Esophagus squamous epithelium (tissue), 5 donors: ENCODE results near the gene NTPCR. TPM values are rescaled to one million over a fixed set of nuclear protein-coding genes. Genes with fewer than 3 reads are reported as not detected.

ENCODE experiments used
- DNase-seq: peaks from one replicate; lab custom pipeline; 2025; lab: John Stamatoyannopoulos, UW
- H3K27ac ChIP-seq, 4 donors: fragments of 200-600 bp; sonication (generic); one replicate each; pipeline ENCODE4 v1.5.1; 2016 to 2019; ENCODE audit warnings: mild to moderate bottlenecking in 1 of 4
- H3K27me3 ChIP-seq, 4 donors: fragments of 200-600 bp; sonication (generic); 1 replicate in 3 of 4; 2 replicates in 1 of 4; pipeline versions ENCODE4 v1.5.1 to v1.6.0; 2017 to 2021; ENCODE audit warnings: antibody characterized with exemption in 1 of 4
- H3K36me3 ChIP-seq, 3 donors: fragments of 200-600 bp; sonication (generic); one replicate each; pipeline ENCODE4 v1.5.1; 2016 to 2019
- H3K4me1 ChIP-seq, 3 donors: fragments of 200-600 bp; sonication (generic); one replicate each; pipeline ENCODE4 v1.5.1; 2017 to 2019
- H3K4me3 ChIP-seq, 4 donors: fragments of 200-600 bp; sonication (generic); 1 replicate in 3 of 4; 2 replicates in 1 of 4; pipeline ENCODE4 v1.5.1; 2016 to 2019; ENCODE audit warnings: mild to moderate bottlenecking in 2 of 4, moderate library complexity in 1 of 4
- H3K9me3 ChIP-seq, 3 donors: fragments of 200-600 bp; sonication (generic); one replicate each; pipeline ENCODE4 v1.5.1; 2016 to 2019
- POLR2A ChIP-seq, 4 donors: fragments of 450-650 bp; IDR thresholded peaks; one replicate each; pipeline ENCODE4 v1.6.1; 2017; ENCODE audit warnings: antibody characterized with exemption in 4 of 4, mild to moderate bottlenecking in 4 of 4, moderate library complexity in 3 of 4
- WGBS, 2 donors: methylation state at CpG; one replicate each; pipeline ENCODE4 v1.1.5; 2018; 5-methylcytosine and 5-hydroxymethylcytosine counted together
- intact Hi-C: fragments of 100-400 bp; cut with DNase I; formaldehyde crosslinking; loops from one replicate; pipeline ENCODE4 v1.15.0; 2022
- total RNA-seq, 4 donors: library from RNA; depleted of rRNA; stranded (reverse); fragments of >200 nt; gene quantifications; one replicate each; pipeline ENCODE4 v1.1.0, GENCODE V29; 2016
- TF ChIP-seq, protein P1 (sequence below), 6 experiments: fragments of 450-650 bp in 4 of 6; fragments of 200-600 bp in 2 of 6; sonication (generic) in 2 of 6; IDR thresholded peaks; one replicate each; pipeline ENCODE4 v1.5.1; 2016 to 2019; ENCODE audit warnings: antibody characterized with exemption in 6 of 6, mild to moderate bottlenecking in 4 of 6, moderate library complexity in 4 of 6
- donor health status: DM: yes; HTN: yes; CAD: no.

Gene NTPCR
- total RNA-seq, 4 donors from 2014 or later: 19.9 to 35.8 (median 23.4) TPM

DNA sequence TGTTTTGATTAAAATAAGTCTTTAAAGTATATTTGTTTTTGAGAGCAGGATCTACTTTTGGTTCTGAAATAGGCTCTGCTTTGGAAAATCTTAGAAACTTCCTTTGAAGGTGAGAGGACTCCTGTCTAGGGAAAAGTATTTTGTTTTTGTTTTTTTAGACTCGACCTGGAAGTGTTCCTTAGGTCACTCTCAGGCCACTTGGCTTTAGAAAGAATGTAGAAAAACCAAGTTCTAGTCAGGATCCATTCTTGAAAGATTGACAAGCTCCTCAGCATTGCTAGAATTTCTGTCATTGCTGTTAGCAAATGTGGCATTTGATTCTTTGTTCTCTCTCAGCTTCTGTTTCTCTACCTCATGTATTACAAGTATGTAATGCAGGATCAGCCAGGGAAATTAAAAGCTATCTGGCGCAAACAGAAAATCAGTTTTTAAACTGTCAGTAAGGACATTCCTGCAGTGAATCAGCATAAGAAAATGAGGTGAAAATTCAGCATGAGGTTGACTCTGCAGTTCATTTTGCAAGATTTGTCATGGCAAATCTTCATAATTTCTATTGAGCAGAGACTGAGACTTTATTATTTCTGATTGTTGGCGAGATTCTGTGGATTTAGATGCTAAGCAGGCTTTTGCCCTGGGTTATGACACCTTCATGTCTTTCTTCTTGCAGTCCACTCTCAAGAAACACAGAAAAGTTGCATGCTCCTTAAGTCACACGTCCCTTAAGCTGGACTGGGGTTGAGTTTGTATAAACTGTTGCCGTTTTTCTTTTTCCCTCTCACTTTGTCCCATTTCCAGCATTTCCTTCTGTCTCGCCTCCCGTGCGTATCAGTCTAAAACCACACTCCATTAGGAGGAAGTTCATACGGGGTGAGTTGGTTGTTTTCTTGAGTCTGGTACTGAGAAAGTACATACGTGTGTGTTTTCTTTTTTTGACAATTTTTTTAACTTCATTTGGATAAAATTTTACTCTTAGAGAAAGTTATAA lies 12.6 kb downstream of the NTPCR start:
- peak overlapping the region in 3 of 4 donors; percentile 26 to 51 (median 30) for H3K27ac ChIP-seq

DNA sequence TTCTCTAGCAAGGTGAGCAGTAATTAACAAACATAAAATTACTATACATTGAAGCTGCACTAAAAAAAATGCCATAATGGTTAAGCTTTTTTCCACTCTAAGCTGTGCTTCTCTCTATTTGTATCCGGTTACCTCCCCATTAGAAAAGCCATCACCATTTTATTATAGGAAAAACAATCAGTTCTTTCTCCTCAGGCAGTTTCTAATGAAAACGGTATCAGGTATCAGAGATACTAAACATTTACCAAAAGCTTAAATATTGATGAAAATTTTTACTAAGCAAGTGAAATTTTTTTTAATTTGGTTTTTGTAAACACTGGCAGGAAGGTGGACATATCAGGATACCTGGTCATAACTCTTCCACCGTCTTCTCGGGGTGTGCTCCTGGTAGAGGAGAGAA lies 14.2 kb downstream of the NTPCR start:
- TF ChIP-seq, protein P1, sequence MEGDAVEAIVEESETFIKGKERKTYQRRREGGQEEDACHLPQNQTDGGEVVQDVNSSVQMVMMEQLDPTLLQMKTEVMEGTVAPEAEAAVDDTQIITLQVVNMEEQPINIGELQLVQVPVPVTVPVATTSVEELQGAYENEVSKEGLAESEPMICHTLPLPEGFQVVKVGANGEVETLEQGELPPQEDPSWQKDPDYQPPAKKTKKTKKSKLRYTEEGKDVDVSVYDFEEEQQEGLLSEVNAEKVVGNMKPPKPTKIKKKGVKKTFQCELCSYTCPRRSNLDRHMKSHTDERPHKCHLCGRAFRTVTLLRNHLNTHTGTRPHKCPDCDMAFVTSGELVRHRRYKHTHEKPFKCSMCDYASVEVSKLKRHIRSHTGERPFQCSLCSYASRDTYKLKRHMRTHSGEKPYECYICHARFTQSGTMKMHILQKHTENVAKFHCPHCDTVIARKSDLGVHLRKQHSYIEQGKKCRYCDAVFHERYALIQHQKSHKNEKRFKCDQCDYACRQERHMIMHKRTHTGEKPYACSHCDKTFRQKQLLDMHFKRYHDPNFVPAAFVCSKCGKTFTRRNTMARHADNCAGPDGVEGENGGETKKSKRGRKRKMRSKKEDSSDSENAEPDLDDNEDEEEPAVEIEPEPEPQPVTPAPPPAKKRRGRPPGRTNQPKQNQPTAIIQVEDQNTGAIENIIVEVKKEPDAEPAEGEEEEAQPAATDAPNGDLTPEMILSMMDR (IDR thresholded peaks at IDR 0.05): no peak
- TF ChIP-seq POLR2A (IDR thresholded peaks at IDR 0.05): no peak
- Histone ChIP-seq H3K27ac (no peak overlapping the region), H3K36me3 (peaks cover 0 to 62% (median 0%) of the 10 kb centered on the region in 3 donors), H3K4me3 (no peak overlapping the region), H3K9me3 (no peaks in the 10 kb centered on the region), H3K4me1 (peaks cover 0 to 28% (median 7%) of the 10 kb centered on the region in 3 donors), H3K27me3 (no peaks in the 10 kb centered on the region)
- WGBS, 2 donors: 93% methylated on average over 4 of the region's 4 CpGs
- intact Hi-C loops: no loop called here
- no peak for DNase-seq

More for the DNA sequence above, 12.6 kb downstream of the NTPCR start:
- Histone ChIP-seq H3K4me1 (peaks cover 0 to 28% (median 7%) of the 10 kb centered on the region in 3 donors), H3K36me3 (peaks cover 0 to 62% (median 5%) of the 10 kb centered on the region in 3 donors), H3K4me3 (no peak overlapping the region), H3K9me3 (peaks cover 0 to 7% (median 0%) of the 10 kb centered on the region in 3 donors), H3K27me3 (no peaks in the 10 kb centered on the region)
- WGBS, 2 donors: 49 to 61% methylated on average over 10 of the region's 10 CpGs
- intact Hi-C loops: no loop called here
- TF ChIP-seq, protein P1 (IDR thresholded peaks at IDR 0.05): no peak
- TF ChIP-seq POLR2A (IDR thresholded peaks at IDR 0.05): no peak
- no peak for DNase-seq

DNA sequence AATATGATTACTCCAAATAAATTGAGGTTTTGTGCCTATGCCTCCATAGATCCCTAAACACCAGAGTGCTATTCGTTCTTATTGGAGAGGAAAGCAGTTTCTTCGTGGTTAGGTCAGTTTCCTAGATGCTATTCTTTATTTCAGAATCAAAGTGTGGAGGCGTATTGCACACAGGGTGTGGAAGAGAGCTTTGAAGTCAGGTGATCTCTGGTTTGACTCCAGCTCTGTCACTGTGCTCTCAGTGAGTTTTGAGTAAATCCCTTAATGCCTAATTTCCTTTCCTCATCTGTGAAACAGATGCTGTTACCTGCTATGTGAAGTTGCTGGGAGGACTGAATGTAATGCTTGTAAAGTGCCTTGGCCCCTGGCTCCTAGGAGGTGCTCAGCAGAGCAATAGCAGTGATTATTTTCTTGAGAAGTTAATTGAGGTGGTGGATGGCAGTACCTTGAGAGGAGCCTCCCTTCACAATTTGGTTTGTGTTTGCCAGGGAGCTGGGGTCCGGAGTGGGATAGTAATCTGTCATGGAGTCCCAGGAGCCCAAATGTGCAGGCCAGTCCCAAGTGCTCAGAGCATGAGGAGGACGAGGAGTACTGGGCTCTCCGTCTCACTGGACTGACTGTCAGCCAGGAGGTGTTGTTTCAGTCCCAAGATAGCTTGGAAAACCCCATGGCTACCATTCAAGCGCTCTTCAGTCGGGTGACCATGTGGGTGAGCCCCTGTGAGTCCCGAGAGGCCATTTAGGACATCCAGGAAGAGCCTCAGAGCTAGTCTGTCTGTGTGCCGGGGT lies 14.9 kb downstream of the NTPCR start:
- Histone ChIP-seq H3K36me3 (peaks cover 0 to 62% (median under 1%) of the 10 kb centered on the region in 3 donors), H3K9me3 (no peaks in the 10 kb centered on the region), H3K27ac (peak overlapping the region in 2 of 4 donors; percentile 1 to 40), H3K27me3 (no peaks in the 10 kb centered on the region), H3K4me1 (peaks cover 0 to 28% (median 7%) of the 10 kb centered on the region in 3 donors), H3K4me3 (no peak overlapping the region)
- WGBS, 2 donors: 57% methylated on average over 3 to 4 of the region's 10 CpGs
- TF ChIP-seq POLR2A (IDR thresholded peaks at IDR 0.05): no peak
- TF ChIP-seq, protein P1 (IDR thresholded peaks at IDR 0.05): no peak
- intact Hi-C loops: no loop called here
- no peak for DNase-seq

DNA sequence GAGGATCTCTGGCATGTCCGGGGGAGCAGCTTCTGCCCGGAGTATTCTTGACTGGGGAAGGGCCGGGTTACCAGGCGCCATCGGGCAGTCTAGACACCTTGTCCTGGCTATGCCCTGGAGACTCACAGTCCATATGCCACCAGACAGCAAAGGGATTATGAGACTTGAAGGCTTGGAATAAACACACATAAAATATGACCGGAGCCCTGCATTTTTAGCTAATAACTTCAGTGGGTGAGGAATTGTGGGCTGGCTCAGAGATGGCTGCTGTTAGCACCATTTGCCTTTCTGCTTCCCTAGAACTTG lies 15.5 kb downstream of the NTPCR start:
- WGBS, 2 donors: 82 to 88% methylated on average over 1 of the region's 6 CpGs

More for the DNA sequence above, 15.5 kb downstream of the NTPCR start:
- intact Hi-C loops: no loop called here
- no peak for DNase-seq
- peak overlapping the region in 2 of 4 donors; percentile 1 to 40 for H3K27ac ChIP-seq
- peaks cover 0 to 28% (median 7%) of the 10 kb centered on the region in 3 donors for H3K4me1 ChIP-seq
- no peak for TF ChIP-seq POLR2A (IDR thresholded peaks at IDR 0.05)
- TF ChIP-seq, protein P1 (IDR thresholded peaks at IDR 0.05): no peak
- peaks cover 0 to 62% (median 6%) of the 10 kb centered on the region in 3 donors for H3K36me3 ChIP-seq
- H3K4me3 ChIP-seq: no peak overlapping the region
- no peaks in the 10 kb centered on the region for H3K9me3 ChIP-seq
- no peaks in the 10 kb centered on the region for H3K27me3 ChIP-seq
